Dendritic cell treated with granulocyte-macrophage colony-stimulating factor and Interleukin-4, amounts not matched to agents 40 ng/mL and 50 ng/mL, for 4 days (primary cell): ENCODE results near the gene LCLAT1.
"Not testable (repeated sequence)": the region's sequence is repeated elsewhere in the genome, so short reads cannot be mapped to it uniquely, and the experiment has no call there.

ENCODE experiments used
- H3K27ac Mint-ChIP-seq: one replicate; pipeline ENCODE4 v1.8.0; 2022; ENCODE audit warnings: mild to moderate bottlenecking, mixed read lengths
- H3K27me3 Mint-ChIP-seq: one replicate; pipeline ENCODE4 v1.8.0; 2022; ENCODE audit warnings: mild to moderate bottlenecking, mixed read lengths
- H3K36me3 Mint-ChIP-seq: one replicate; pipeline ENCODE4 v1.8.0; 2022; ENCODE audit warnings: low read depth, mixed read lengths
- H3K4me1 Mint-ChIP-seq: one replicate; pipeline ENCODE4 v1.8.0; 2022; ENCODE audit warnings: low read depth, mixed read lengths
- H3K4me3 Mint-ChIP-seq: one replicate; pipeline ENCODE4 v1.8.0; 2022; ENCODE audit warnings: mild to moderate bottlenecking, moderate library complexity, mixed read lengths
- H3K9me3 Mint-ChIP-seq: one replicate; pipeline ENCODE4 v1.8.0; 2022; ENCODE audit warnings: mixed read lengths
- intact Hi-C: fragments of 100-400 bp; cut with micrococcal nuclease; formaldehyde crosslinking; loops from one replicate; pipeline ENCODE4 v1.15.0; 2022

The LCLAT1 gene

DNA sequence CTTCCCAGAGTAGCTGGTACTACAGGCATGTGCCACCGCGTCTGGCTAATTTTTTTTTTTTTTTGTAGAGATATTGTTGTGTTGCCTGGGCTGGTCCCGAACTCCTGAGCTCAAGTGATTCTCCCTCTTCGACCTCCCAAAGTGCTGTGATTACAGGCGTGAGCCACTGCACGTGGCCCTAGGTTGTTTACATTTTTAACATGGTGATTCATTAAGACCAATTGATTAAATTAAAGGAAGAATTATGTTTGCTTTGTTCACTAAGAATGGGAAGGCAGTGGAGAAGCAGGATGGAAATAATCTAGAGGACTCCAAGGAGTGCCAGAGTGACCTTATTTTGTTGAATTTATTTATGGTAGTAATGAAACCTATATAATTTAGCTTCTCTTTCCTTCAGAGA, 7.5 kb downstream of the LCLAT1 start:
- peaks cover 21% of the 10 kb centered on the region for H3K4me1 Mint-ChIP-seq

DNA sequence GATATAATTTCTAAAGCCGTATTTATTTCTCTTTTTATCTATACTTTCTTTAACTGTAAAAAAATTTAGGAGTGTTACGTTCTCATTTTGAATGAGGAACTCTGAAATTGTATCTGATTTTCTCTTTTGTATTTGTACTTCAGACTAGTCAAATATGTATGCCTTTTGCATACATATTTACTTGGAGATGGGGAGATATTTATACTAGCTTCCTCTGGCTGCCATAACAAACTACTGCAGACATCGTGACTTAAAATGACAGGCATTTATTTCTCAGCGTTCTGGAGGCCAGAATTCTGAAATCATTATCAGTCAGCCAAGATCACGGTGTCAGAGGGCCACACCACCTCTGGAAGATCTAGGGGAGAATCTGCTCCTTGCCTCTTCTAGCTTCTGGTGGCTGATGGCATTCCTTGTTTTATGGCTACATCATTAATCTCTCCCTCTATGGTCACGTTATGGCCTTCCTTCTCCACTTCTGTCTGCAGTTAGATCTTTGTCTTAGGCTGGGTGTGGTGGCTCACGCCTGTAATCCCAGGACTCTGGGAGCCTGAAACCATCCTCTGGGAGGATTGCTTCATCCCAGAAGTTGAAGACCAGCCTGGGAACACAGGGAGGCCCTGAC, 8.2 kb downstream of the LCLAT1 start:
- Mint-ChIP-seq H3K36me3 (no peaks in the 10 kb centered on the region), H3K27me3 (no peaks in the 10 kb centered on the region), H3K9me3 (no peaks in the 10 kb centered on the region), H3K4me3 (no peak overlapping the region), H3K4me1 (peaks cover 17% of the 10 kb centered on the region), H3K27ac (no peak overlapping the region)
- intact Hi-C loops = loop anchor here (10.0 kb wide), 1 partner anchor 300 kb away; no protein-coding TSS in a partner anchor

More for the DNA sequence above, 7.5 kb downstream of the LCLAT1 start:
- no peak overlapping the region for H3K4me3 Mint-ChIP-seq
- H3K36me3 Mint-ChIP-seq = no peaks in the 10 kb centered on the region
- no peak overlapping the region for H3K27ac Mint-ChIP-seq
- H3K27me3 Mint-ChIP-seq = no peaks in the 10 kb centered on the region
- no peaks in the 10 kb centered on the region for H3K9me3 Mint-ChIP-seq
- intact Hi-C loops = loop anchor here (10.0 kb wide), 1 partner anchor 300 kb away; no protein-coding TSS in a partner anchor

GRCh38 chr2:30456106-30456505, 9.1 kb downstream of the LCLAT1 start:
- H3K27me3 Mint-ChIP-seq = no peaks in the 10 kb centered on the region
- H3K4me3 Mint-ChIP-seq = no peak overlapping the region
- no peaks in the 10 kb centered on the region for H3K9me3 Mint-ChIP-seq
- H3K36me3 Mint-ChIP-seq = no peaks in the 10 kb centered on the region
- intact Hi-C loops = loop anchor here (10.0 kb wide), 1 partner anchor 301 kb away; no protein-coding TSS in a partner anchor
- H3K4me1 Mint-ChIP-seq = peaks cover 16% of the 10 kb centered on the region
- no peak overlapping the region for H3K27ac Mint-ChIP-seq

DNA sequence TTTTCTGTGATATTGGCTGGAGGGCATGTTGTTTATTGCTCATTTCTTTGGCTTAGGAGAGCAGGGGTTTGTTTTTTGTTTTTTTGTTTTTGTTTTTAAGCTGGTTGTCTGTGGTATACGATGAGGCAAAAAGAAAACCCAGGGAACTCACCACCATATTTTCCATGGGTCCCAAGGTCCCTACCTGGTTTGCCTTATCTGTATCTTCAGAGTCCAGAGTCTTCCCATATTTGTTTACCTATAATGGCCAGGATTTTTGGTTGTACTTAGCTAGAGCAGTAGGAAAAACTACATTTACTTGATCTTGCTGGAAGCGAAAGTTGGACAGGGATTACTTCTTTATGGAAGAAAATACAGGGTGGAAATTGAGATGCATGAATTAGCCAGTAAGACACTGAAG, 9.5 kb downstream of the LCLAT1 start:
- Mint-ChIP-seq H3K27me3 (no peaks in the 10 kb centered on the region), H3K9me3 (no peaks in the 10 kb centered on the region), H3K4me1 (peaks cover 16% of the 10 kb centered on the region), H3K4me3 (no peak overlapping the region), H3K27ac (no peak overlapping the region), H3K36me3 (no peaks in the 10 kb centered on the region)
- intact Hi-C loops = loop anchor here (10.0 kb wide), 1 partner anchor 302 kb away; no protein-coding TSS in a partner anchor

DNA sequence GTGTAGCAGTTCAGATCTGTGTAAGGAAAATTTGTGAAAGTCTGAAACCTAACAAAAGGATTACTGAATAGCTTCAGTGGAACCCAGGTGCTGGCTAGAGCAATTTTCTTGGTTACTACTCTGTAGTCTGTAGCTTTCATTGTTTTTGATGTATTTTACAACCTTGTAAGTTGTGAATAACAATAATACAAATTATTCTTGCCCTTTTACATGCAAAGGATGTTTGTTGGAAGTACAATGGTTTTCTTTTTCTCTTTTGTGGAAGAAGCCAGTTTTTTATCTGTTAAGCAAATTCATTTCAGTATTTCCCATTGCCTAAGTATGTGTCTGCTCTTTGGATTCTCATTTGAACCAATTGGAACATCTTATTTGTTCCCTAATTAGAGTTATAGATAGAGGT, 10.2 kb downstream of the LCLAT1 start:
- Mint-ChIP-seq H3K4me1 (peaks cover 16% of the 10 kb centered on the region), H3K36me3 (no peaks in the 10 kb centered on the region), H3K27me3 (no peaks in the 10 kb centered on the region), H3K27ac (no peak overlapping the region), H3K9me3 (no peaks in the 10 kb centered on the region), H3K4me3 (no peak overlapping the region)
- intact Hi-C loops = loop anchor here (10.0 kb wide), 1 partner anchor 302 kb away; no protein-coding TSS in a partner anchor

- H3K27ac Mint-ChIP-seq = no peak overlapping the region
- no peak overlapping the region for H3K4me3 Mint-ChIP-seq
- no peaks in the 10 kb centered on the region for H3K9me3 Mint-ChIP-seq
- H3K4me1 Mint-ChIP-seq = peaks cover 16% of the 10 kb centered on the region
- H3K27me3 Mint-ChIP-seq = no peaks in the 10 kb centered on the region
- no peaks in the 10 kb centered on the region for H3K36me3 Mint-ChIP-seq
- intact Hi-C loops = loop anchor here (10.0 kb wide), 1 partner anchor 304 kb away; no protein-coding TSS in a partner anchor
Observed at GRCh38 chr2:30459140-30459539, 12.1 kb downstream of the LCLAT1 start.

DNA sequence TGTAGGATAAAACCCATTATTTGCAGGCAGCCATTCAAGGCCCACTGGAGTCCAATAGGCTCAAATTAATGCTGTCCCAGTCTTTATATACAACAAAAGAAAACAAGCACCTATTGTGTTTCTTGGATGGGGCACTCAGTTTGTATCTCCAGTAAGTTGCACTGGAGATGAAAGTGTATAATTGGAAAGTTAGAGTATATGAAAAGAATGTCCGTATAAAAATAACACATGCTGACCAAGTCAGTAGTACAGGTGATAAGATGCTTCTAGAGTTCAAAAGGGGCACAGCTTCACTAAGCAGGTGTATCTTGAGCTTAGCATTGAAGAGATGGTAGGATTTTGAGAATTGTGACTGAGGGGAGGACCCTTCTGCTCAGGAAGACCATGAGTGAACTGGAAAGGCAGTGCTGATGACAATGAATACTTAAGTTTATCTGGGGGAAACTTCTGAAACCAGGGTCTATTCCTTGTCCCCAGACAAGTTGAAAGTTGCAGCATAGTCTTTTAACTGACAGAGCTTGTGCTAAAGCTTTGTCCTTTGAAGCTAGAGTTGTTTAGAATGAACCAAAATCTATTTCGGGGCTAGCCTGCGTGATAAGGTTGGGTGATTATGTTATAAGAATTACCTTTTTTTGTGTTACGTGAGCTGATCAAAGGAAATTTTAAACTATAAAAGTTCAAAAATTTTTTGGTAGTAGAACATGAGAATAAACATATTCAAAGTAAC, 15.2 kb downstream of the LCLAT1 start:
- Mint-ChIP-seq H3K9me3 (no peaks in the 10 kb centered on the region), H3K4me1 (no peaks in the 10 kb centered on the region), H3K27me3 (no peaks in the 10 kb centered on the region), H3K27ac (no peak overlapping the region), H3K4me3 (no peak overlapping the region), H3K36me3 (no peaks in the 10 kb centered on the region)
- intact Hi-C loops = no loop called here

GRCh38 chr2:30463535-30463934, 16.5 kb downstream of the LCLAT1 start:
- no peak overlapping the region for H3K27ac Mint-ChIP-seq

GRCh38 chr2:30464544-30465170, 17.6 kb downstream of the LCLAT1 start:
- Mint-ChIP-seq H3K4me1 (no peaks in the 10 kb centered on the region), H3K27ac (no peak overlapping the region), H3K9me3 (no peaks in the 10 kb centered on the region), H3K27me3 (no peaks in the 10 kb centered on the region), H3K36me3 (no peaks in the 10 kb centered on the region), H3K4me3 (no peak overlapping the region)
- intact Hi-C loops = no loop called here

More at GRCh38 chr2:30463535-30463934, 16.5 kb downstream of the LCLAT1 start:
- Mint-ChIP-seq H3K4me3 (no peak overlapping the region), H3K4me1 (no peaks in the 10 kb centered on the region), H3K27me3 (no peaks in the 10 kb centered on the region), H3K36me3 (no peaks in the 10 kb centered on the region), H3K9me3 (no peaks in the 10 kb centered on the region)
- intact Hi-C loops = no loop called here

DNA sequence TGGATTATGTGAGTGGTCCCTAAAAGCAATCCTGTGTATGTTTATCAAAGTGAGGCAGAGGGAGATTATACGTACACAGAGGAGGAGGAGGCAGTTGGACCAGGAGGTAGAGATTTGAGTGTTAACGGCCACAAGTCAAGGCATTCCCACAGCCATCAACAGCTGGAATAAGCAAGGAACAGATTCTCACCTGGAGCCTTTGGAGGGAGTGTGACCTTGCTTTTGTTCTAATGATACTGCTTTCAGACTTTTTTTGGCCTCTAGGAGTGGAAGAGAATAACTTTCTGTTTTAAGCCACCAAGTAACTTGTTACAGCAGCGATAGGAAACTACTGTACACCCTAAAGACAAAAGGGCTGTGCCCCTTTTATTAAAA, 18.1 kb downstream of the LCLAT1 start:
- Mint-ChIP-seq H3K36me3 (no peaks in the 10 kb centered on the region), H3K9me3 (no peaks in the 10 kb centered on the region), H3K4me1 (peaks cover 4% of the 10 kb centered on the region), H3K27me3 (no peaks in the 10 kb centered on the region), H3K4me3 (no peak overlapping the region), H3K27ac (no peak overlapping the region)
- intact Hi-C loops = no loop called here

DNA sequence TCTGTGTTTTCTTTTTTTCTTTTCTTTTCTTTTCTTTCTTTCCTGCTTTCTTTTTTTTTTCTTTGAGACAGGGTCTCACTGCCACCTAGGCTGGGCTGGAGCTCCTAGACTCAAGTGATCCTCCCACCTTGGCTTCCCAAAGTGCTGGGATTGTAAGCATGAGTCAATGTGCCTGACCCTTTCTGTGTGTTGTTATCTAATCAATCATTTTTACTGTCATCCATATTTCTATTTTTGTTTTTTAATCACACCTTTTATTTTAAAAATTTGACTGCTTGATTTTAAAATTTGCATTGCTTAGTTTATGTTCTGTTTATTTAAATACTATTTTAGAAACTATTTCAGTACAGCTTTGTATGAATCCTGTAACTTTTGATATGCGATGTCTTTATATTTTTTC, 19.2 kb downstream of the LCLAT1 start:
- no peak overlapping the region for H3K27ac Mint-ChIP-seq
- no peaks in the 10 kb centered on the region for H3K36me3 Mint-ChIP-seq
- no peaks in the 10 kb centered on the region for H3K9me3 Mint-ChIP-seq
- H3K4me3 Mint-ChIP-seq = no peak overlapping the region
- intact Hi-C loops = no loop called here
- peaks cover 9% of the 10 kb centered on the region for H3K4me1 Mint-ChIP-seq
- H3K27me3 Mint-ChIP-seq = no peaks in the 10 kb centered on the region

- H3K27me3 Mint-ChIP-seq, H3K36me3 Mint-ChIP-seq, H3K4me3 Mint-ChIP-seq, H3K27ac Mint-ChIP-seq, intact Hi-C loops, H3K9me3 Mint-ChIP-seq: not testable (repeated sequence)
- H3K4me1 Mint-ChIP-seq = peaks cover 10% of the 10 kb centered on the region
Observed at GRCh38 chr2:30467062-30467826, 20.2 kb downstream of the LCLAT1 start.

GRCh38 chr2:30470426-30470825, 23.4 kb downstream of the LCLAT1 start:
- intact Hi-C loops = no loop called here
- Mint-ChIP-seq H3K4me1 (peaks cover 19% of the 10 kb centered on the region), H3K27ac (no peak overlapping the region), H3K27me3 (no peaks in the 10 kb centered on the region), H3K4me3 (no peak overlapping the region), H3K36me3 (no peaks in the 10 kb centered on the region), H3K9me3 (no peaks in the 10 kb centered on the region)

GRCh38 chr2:30472326-30472725, 25.3 kb downstream of the LCLAT1 start:
- Mint-ChIP-seq H3K27ac (no peak overlapping the region), H3K4me1 (peaks cover 19% of the 10 kb centered on the region)
- intact Hi-C loops = no loop called here

More at GRCh38 chr2:30472326-30472725, 25.3 kb downstream of the LCLAT1 start:
- Mint-ChIP-seq H3K4me3 (no peak overlapping the region), H3K36me3 (no peaks in the 10 kb centered on the region), H3K9me3 (no peaks in the 10 kb centered on the region), H3K27me3 (no peaks in the 10 kb centered on the region)
